Suprapubic skin (tissue), 4 donors: ENCODE results near the gene NDUFAF5. TPM values are rescaled to one million over a fixed set of nuclear protein-coding genes. Genes with fewer than 3 reads are reported as not detected.

ENCODE experiments used
- DNase-seq, 2 donors: peaks; one replicate each; pipeline ENCODE4 v3.0.0-alpha.2; 2019; ENCODE audit warnings: low spot score in 2 of 2
- H3K27ac ChIP-seq: fragments of 200-600 bp; sonication (generic); one replicate; pipeline ENCODE4 v1.5.1; 2019
- H3K27me3 ChIP-seq: fragments of 200-600 bp; sonication (generic); one replicate; pipeline ENCODE4 v1.5.1; 2019
- H3K36me3 ChIP-seq: fragments of 200-600 bp; sonication (generic); one replicate; pipeline ENCODE4 v1.5.1; 2019
- H3K4me1 ChIP-seq: fragments of 200-600 bp; sonication (generic); one replicate; pipeline ENCODE4 v1.5.1; 2019
- H3K4me3 ChIP-seq: fragments of 200-600 bp; sonication (generic); one replicate; pipeline ENCODE4 v1.5.1; 2019; ENCODE audit warnings: mild to moderate bottlenecking
- H3K9me3 ChIP-seq: fragments of 200-600 bp; sonication (generic); one replicate; pipeline ENCODE4 v1.5.1; 2019
- EP300 ChIP-seq: sonication (generic); formaldehyde crosslinking; IDR thresholded peaks from one replicate; pipeline ENCODE4 v1.6.1; 2017; ENCODE audit warnings: antibody characterized with exemption
- POLR2A ChIP-seq, 2 donors: fragments of 450-650 bp; IDR thresholded peaks; one replicate each; pipeline ENCODE4 v1.6.1; 2017; ENCODE audit warnings: antibody characterized with exemption in 2 of 2, mild to moderate bottlenecking in 2 of 2, moderate library complexity in 2 of 2
- POLR2AphosphoS5 ChIP-seq, 3 donors: sonication (generic); formaldehyde crosslinking; IDR thresholded peaks; one replicate each; pipeline ENCODE4 v1.6.1; 2017; ENCODE audit warnings: antibody characterized with exemption in 3 of 3
- WGBS: methylation state at CpG from one replicate; pipeline ENCODE4 v1.1.5; 2018; 5-methylcytosine and 5-hydroxymethylcytosine counted together
- total RNA-seq, 4 donors: library from RNA; depleted of rRNA; stranded (reverse); fragments of >200 nt; gene quantifications; one replicate each; pipeline ENCODE4 v1.1.0, GENCODE V29; 2016
- TF ChIP-seq, protein P1 (sequence below), 2 donors: fragments of 200-600 bp in 1 of 2; fragments of 450-650 bp in 1 of 2; sonication (generic) in 1 of 2; IDR thresholded peaks; one replicate each; pipeline ENCODE4 v1.5.1; 2016 to 2019; ENCODE audit warnings: antibody characterized with exemption in 2 of 2, mild to moderate bottlenecking in 1 of 2, moderate library complexity in 1 of 2

NDUFAF5 gene
- total RNA-seq, 4 donors from 2014 or later = 5.3 to 47.9 (median 20.1) TPM

DNA sequence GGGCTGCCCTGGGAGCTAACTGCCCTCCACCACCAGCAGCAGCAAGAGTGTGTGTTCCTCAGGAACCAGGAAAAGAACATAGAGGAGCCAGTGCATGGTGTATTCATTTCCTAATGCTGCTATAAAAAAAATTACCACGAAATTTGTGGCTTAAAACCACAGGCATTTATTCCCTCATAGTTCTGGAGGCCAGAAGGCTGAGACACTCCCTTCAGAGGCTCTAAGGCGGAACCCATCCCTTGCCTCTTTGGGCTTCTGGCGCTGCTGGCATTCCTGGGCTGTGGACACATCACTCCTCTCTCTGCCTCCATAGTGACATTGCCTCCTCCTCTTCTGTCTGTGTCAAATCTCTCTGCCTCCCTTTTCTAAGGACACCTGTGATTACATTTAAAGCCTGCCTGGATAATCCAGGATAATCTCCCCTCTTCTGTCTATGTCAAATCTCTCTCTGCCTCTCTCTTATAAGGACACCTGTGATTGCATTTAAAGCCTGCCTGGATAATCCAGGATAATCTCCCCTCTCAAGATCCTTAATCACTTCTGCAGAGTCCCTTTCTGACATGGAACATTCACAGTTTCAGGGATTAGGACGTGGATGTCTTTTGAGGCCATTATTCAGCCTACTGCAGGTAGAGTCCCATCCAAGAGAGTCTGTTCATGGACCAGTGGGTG, 54.7 kb downstream of the NDUFAF5 start:
- Histone ChIP-seq H3K27ac (no peak overlapping the region), H3K4me1 (peaks cover 4% of the 10 kb centered on the region), H3K4me3 (no peak overlapping the region), H3K9me3 (no peaks in the 10 kb centered on the region), H3K27me3 (no peaks in the 10 kb centered on the region), H3K36me3 (no peaks in the 10 kb centered on the region)
- TF ChIP-seq POLR2AphosphoS5 (IDR thresholded peaks at IDR 0.05) (no peak), POLR2A (IDR thresholded peaks at IDR 0.05) (no peak), EP300 (no peak)
- TF ChIP-seq, protein P1, sequence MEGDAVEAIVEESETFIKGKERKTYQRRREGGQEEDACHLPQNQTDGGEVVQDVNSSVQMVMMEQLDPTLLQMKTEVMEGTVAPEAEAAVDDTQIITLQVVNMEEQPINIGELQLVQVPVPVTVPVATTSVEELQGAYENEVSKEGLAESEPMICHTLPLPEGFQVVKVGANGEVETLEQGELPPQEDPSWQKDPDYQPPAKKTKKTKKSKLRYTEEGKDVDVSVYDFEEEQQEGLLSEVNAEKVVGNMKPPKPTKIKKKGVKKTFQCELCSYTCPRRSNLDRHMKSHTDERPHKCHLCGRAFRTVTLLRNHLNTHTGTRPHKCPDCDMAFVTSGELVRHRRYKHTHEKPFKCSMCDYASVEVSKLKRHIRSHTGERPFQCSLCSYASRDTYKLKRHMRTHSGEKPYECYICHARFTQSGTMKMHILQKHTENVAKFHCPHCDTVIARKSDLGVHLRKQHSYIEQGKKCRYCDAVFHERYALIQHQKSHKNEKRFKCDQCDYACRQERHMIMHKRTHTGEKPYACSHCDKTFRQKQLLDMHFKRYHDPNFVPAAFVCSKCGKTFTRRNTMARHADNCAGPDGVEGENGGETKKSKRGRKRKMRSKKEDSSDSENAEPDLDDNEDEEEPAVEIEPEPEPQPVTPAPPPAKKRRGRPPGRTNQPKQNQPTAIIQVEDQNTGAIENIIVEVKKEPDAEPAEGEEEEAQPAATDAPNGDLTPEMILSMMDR (IDR thresholded peaks at IDR 0.05) = no peak
- 54% methylated on average over 4 of the region's 4 CpGs for WGBS
- no peak for DNase-seq

DNA sequence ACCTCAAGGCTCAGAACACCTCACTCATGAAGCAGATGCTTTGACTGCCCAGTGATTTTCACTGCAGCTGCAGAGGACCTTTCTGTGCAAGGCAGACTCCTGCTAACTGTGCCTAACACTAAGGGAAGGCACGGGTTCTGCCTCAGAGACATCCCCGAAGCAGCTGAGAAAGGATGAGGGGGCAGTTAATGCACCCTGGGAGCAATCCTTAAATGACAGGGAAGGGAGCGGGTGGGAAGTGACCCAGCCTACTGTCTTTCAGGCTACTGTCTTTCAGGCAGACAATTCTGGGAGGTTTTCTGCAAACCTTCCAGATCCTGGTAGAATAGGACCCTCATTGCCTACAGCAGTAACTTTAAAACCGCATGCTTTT, 55.3 kb downstream of the NDUFAF5 start:
- Histone ChIP-seq H3K4me3 (no peak overlapping the region), H3K4me1 (peaks cover 4% of the 10 kb centered on the region), H3K36me3 (no peaks in the 10 kb centered on the region), H3K9me3 (no peaks in the 10 kb centered on the region), H3K27ac (no peak overlapping the region), H3K27me3 (no peaks in the 10 kb centered on the region)
- no peak for DNase-seq
- no peak for TF ChIP-seq POLR2AphosphoS5 (IDR thresholded peaks at IDR 0.05)
- no peak for TF ChIP-seq EP300
- TF ChIP-seq POLR2A (IDR thresholded peaks at IDR 0.05) = no peak
- WGBS = 77% methylated on average over 4 of the region's 4 CpGs

DNA sequence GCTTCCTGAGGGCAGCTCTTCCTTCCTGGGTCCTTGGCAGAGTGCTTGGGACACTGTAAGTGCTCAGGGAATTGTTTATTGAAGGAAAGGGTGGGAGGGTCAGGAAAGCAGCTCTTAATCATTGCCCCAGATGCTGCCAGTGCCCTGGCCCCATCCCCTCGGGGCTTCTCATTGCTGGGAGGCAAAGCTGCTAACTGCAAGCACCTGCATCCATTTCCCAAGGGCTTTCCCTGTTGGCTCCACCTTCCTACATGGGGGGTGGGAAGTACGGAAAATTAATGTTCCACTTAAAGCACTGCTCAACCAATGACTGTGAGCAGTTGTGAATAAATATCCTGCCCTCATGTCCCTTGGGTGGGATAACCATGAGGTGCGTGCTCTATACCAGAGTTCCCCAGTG, 56.4 kb downstream of the NDUFAF5 start:
- WGBS = 81% methylated on average over 2 of the region's 3 CpGs
- Histone ChIP-seq H3K4me3 (no peak overlapping the region), H3K27ac (no peak overlapping the region), H3K4me1 (peaks cover 4% of the 10 kb centered on the region), H3K27me3 (no peaks in the 10 kb centered on the region), H3K36me3 (no peaks in the 10 kb centered on the region), H3K9me3 (no peaks in the 10 kb centered on the region)
- no peak for DNase-seq
- TF ChIP-seq POLR2A (IDR thresholded peaks at IDR 0.05) (no peak), POLR2AphosphoS5 (IDR thresholded peaks at IDR 0.05) (no peak), EP300 (no peak)

DNA sequence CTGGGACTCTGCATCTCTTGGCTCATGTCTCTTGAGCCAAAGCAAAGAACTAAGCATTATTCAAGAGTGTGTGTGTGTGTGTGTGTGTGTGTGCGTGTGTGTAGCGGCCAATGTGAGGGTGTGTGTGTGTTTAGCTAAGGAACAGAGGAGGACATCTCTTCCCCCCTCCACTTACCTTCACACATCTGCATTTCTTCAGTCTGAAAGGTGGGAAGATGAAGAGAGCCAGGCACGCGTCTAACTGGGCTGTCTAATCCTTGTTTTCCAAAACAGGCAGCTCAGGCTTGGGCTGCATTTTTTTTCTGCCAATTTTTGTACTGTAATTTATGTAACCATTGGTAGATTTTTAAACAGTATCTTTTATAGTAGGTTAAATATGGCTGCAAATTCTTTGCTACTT, 59.5 kb downstream of the NDUFAF5 start:
- Histone ChIP-seq H3K9me3 (no peaks in the 10 kb centered on the region), H3K36me3 (no peaks in the 10 kb centered on the region), H3K4me3 (no peak overlapping the region), H3K27me3 (no peaks in the 10 kb centered on the region), H3K4me1 (peaks cover under 1% of the 10 kb centered on the region), H3K27ac (no peak overlapping the region)
- TF ChIP-seq POLR2A (IDR thresholded peaks at IDR 0.05) = no peak
- no peak for TF ChIP-seq POLR2AphosphoS5 (IDR thresholded peaks at IDR 0.05)
- TF ChIP-seq, protein P1 (IDR thresholded peaks at IDR 0.05) = no peak
- no peak for TF ChIP-seq EP300
- DNase-seq = no peak
- 86% methylated on average over 4 of the region's 4 CpGs for WGBS

DNA sequence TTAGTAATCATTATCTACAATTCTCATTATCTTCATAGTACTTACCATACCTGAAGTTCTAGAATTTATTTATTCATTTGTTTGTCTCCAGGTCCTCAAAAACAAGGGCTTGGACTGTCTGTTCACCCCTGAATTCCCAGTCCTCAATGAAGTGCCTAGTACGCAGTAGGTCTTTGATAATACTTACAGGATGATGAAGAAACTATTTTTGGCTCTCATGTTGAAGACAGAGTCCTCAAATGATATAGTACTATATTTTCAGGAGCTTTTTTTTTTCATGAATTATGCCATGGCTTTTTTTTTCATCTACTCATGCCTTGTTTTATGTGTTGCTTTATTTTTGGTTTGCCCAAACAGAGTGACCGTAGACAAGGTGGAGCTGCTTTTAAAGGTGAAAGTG, 66.5 kb downstream of the NDUFAF5 start:
- no peaks in the 10 kb centered on the region for H3K4me1 ChIP-seq
- H3K4me3 ChIP-seq = no peak overlapping the region
- H3K36me3 ChIP-seq = no peaks in the 10 kb centered on the region
- H3K9me3 ChIP-seq = no peaks in the 10 kb centered on the region
- no peak overlapping the region for H3K27ac ChIP-seq
- no peaks in the 10 kb centered on the region for H3K27me3 ChIP-seq
- TF ChIP-seq, protein P1 (IDR thresholded peaks at IDR 0.05) = no peak
- TF ChIP-seq EP300 (no peak), POLR2AphosphoS5 (IDR thresholded peaks at IDR 0.05) (no peak), POLR2A (IDR thresholded peaks at IDR 0.05) (no peak)
- DNase-seq = no peak
- 90% methylated on average over 2 of the region's 2 CpGs for WGBS

DNA sequence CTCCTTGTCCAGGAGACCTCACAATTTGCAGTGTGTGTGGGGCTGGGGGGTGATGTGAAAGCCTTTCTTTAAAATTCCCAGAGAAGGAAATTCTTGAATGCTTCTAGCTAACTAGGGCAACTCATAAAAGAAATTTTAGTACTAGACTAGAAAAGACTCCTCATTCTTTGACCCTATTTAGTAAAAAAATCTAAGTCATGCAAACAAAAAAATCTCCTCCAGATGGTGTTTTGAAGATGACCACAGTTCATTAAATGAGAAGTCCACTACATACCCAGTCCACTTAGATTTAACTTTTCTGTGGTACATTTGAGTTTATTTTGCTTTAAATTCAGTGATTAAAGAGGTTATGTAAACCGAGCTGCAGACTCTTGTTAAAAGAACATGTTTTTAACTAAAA, 67.5 kb downstream of the NDUFAF5 start:
- H3K27me3 ChIP-seq = no peaks in the 10 kb centered on the region
- H3K27ac ChIP-seq = no peak overlapping the region
- WGBS = 46% methylated on average over 1 of the region's 1 CpG
- H3K36me3 ChIP-seq = no peaks in the 10 kb centered on the region
- no peak overlapping the region for H3K4me3 ChIP-seq
- no peak for DNase-seq
- H3K9me3 ChIP-seq = no peaks in the 10 kb centered on the region
- no peak for TF ChIP-seq POLR2A (IDR thresholded peaks at IDR 0.05)
- no peak for TF ChIP-seq EP300
- no peak for TF ChIP-seq POLR2AphosphoS5 (IDR thresholded peaks at IDR 0.05)
- TF ChIP-seq, protein P1 (IDR thresholded peaks at IDR 0.05) = no peak
- H3K4me1 ChIP-seq = no peaks in the 10 kb centered on the region
